PFSK-1 (cell line): ENCODE measurements around the gene PRDM2.

ENCODE experiments used
- FOXP2 ChIP-seq: optimal IDR thresholded peaks from 2 replicates; pipeline ENCODE3; 2011; ENCODE audit warnings: borderline replicate concordance, control low read depth, inconsistent platforms; ENCODE audit not compliant: insufficient read depth; ENCODE audit errors: extremely low read length, extremely low read depth
- POLR2AphosphoS5 ChIP-seq: IDR thresholded peaks from 2 replicates; pipeline ENCODE4 v1.6.1; 2012; ENCODE audit warnings: low read depth, mild to moderate bottlenecking, control low read depth, low read length, moderate library complexity
- SIN3A ChIP-seq: IDR thresholded peaks from 2 replicates; pipeline ENCODE4 v1.6.1; 2012; ENCODE audit warnings: mild to moderate bottlenecking, low read length, moderate library complexity, borderline replicate concordance; ENCODE audit not compliant: insufficient read depth
- TAF1 ChIP-seq: IDR thresholded peaks from 2 replicates; pipeline ENCODE4 v1.6.1; 2012; ENCODE audit warnings: low read length, control low read depth, borderline replicate concordance; ENCODE audit not compliant: insufficient read depth
- TF ChIP-seq, protein P1 (sequence below), 2 experiments: IDR thresholded peaks; 2 replicates each; pipeline versions ENCODE4 v1.6.1 to v1.8.0; 2011 to 2012; ENCODE audit warnings: low read depth in 2 of 2, low read length in 2 of 2, control low read depth in 1 of 2, inconsistent platforms in 1 of 2, mild to moderate bottlenecking in 1 of 2, moderate library complexity in 1 of 2; ENCODE audit not compliant: insufficient read depth in 1 of 2

The PRDM2 gene

DNA sequence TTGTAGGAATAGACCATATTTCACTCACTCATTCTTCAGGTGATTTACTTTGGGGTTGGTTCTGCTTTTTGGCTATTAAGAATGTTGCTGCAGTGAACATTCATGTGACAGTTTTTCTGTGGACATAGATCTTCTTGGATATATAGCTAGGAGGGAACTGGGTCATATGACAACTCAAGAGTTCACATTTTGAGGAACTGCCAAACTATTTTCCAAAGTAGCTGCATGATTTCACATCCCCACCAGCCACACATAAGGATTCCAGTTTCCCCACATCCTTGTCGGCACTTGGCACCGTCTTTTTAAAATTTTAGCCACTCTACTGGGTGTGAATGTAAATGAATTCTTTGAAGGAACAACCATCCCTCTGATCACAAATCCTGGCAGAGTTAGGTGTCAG is 126.0 kb downstream of the PRDM2 start:
- TF ChIP-seq, protein P1, sequence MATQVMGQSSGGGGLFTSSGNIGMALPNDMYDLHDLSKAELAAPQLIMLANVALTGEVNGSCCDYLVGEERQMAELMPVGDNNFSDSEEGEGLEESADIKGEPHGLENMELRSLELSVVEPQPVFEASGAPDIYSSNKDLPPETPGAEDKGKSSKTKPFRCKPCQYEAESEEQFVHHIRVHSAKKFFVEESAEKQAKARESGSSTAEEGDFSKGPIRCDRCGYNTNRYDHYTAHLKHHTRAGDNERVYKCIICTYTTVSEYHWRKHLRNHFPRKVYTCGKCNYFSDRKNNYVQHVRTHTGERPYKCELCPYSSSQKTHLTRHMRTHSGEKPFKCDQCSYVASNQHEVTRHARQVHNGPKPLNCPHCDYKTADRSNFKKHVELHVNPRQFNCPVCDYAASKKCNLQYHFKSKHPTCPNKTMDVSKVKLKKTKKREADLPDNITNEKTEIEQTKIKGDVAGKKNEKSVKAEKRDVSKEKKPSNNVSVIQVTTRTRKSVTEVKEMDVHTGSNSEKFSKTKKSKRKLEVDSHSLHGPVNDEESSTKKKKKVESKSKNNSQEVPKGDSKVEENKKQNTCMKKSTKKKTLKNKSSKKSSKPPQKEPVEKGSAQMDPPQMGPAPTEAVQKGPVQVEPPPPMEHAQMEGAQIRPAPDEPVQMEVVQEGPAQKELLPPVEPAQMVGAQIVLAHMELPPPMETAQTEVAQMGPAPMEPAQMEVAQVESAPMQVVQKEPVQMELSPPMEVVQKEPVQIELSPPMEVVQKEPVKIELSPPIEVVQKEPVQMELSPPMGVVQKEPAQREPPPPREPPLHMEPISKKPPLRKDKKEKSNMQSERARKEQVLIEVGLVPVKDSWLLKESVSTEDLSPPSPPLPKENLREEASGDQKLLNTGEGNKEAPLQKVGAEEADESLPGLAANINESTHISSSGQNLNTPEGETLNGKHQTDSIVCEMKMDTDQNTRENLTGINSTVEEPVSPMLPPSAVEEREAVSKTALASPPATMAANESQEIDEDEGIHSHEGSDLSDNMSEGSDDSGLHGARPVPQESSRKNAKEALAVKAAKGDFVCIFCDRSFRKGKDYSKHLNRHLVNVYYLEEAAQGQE (IDR thresholded peaks at IDR 0.05; ENCODE audit: insufficient read depth in 1 of 2, low read depth in 2 of 2, low read length in 2 of 2), result no peak
- no peak for TF ChIP-seq FOXP2

- TF ChIP-seq SIN3A (no peak), POLR2AphosphoS5 (no peak), FOXP2 (no peak), TAF1 (no peak)
- TF ChIP-seq, protein P1 (IDR thresholded peaks at IDR 0.05; ENCODE audit: insufficient read depth in 1 of 2, low read depth in 2 of 2, low read length in 2 of 2), result no peak
Observed at GRCh38 chr1:13826591-13826990, 126.6 kb downstream of the PRDM2 start.

GRCh38 chr1:13828454-13829151 is 128.6 kb downstream of the PRDM2 start:
- TF ChIP-seq TAF1, result no peak
- no peak for TF ChIP-seq SIN3A
- TF ChIP-seq, protein P1 (IDR thresholded peaks at IDR 0.05; ENCODE audit: insufficient read depth in 1 of 2, low read depth in 2 of 2, low read length in 2 of 2), result no peak
- no peak for TF ChIP-seq FOXP2
- no peak for TF ChIP-seq POLR2AphosphoS5

DNA sequence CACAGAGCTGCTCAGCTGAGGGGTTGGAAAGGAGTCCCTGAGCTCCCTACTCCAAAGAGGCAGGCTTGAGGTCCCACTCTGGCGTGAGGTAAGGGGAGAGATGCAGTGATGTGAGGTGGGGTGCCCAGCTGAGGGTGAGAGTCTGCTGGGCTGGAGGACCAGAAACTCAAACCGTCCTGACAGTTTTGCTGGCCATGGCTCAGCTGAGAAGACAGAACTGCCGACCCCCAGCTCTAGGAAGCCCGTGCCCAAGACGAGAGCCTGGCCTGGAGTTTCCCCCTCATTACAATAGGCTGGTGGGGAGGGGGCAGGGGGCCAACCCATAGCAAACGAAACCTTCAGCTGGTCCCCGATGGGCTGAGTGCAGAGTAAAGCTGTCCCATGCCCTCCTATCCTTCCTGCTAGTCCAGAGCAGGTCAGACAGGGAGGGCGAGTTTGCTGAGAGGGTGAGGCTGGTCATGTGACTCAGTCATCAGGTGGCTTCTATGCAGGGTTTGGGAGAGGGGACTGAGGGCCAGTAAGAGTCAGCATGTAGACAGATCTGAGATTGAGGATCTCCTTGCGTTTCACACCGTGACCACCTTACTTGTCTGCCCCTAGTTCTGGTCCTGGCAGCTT is 129.3 kb downstream of the PRDM2 start:
- no peak for TF ChIP-seq SIN3A
- no peak for TF ChIP-seq TAF1
- TF ChIP-seq POLR2AphosphoS5, result no peak
- no peak for TF ChIP-seq FOXP2
- TF ChIP-seq, protein P1 (IDR thresholded peaks at IDR 0.05; ENCODE audit: insufficient read depth in 1 of 2, low read depth in 2 of 2, low read length in 2 of 2), result no peak

DNA sequence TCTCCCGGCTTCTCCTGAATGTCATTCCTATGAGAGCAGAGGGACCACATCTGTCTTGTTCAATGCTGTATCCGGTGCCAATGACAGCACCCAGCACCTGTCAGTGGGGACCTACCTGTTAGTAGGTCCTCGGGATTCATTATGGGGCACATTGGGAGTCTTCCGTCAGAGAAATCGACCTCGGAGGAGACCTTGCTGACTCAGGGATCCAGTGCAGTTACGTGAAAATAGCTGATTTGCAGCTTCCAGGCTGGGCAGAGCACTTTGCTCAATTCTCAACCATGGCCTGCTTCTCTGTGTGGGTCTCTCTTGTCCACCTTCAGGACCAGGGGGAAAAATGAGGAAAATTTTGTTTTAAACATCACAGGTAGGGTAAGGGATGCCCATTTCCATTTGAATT is 130.2 kb downstream of the PRDM2 start:
- TF ChIP-seq, protein P1 (IDR thresholded peaks at IDR 0.05; ENCODE audit: insufficient read depth in 1 of 2, low read depth in 2 of 2, low read length in 2 of 2), result no peak
- no peak for TF ChIP-seq SIN3A
- no peak for TF ChIP-seq POLR2AphosphoS5
- no peak for TF ChIP-seq TAF1
- no peak for TF ChIP-seq FOXP2
